NCI-H345 (cell line): ENCODE data around the gene LNX2.

Source experiments
- DNase-seq: peaks from one replicate; lab custom pipeline; 2025; lab: John Stamatoyannopoulos, UW

LNX2 gene

DNA sequence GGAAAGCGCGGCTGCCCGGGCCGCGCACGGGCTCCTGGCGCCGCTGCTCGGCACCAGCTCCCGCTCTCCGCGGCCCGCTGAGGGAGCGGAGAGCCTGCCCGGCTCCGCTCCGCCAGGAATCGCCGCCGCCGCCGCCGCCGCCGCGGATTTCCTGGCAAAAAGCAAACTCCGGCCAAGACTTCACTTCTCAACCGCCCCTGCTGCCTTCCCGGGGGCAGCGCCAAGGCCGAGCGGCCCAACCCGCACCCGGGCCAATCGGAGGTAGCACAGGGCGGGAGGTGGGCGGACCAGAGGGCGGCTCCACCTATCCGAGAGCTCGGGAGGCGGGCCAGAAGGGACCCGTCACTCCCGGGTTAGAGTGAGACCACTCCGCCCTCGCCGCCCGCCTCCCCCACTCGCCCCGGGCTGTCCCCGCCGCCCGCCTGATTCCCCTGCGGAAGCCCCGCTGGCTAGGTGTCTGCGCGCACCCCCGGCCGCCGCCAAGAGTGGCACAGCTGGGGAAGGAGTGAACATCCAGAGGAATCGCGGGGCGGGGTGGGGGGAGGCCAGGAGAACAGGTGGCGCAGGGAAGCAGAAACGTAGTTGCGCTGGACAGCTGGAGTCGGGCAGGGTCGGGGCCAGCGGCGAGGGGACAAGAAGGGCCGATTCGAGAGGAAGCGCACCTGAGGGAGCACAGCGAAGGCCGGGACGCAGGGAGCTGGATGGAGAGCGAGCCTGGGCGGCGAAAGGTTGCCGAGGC is at the start of gene LNX2:
Gene LNX2, minus strand, starts transcription at position 153 of the 739 bp plus-strand sequence. CDS start 38,826 bp downstream, outside the sequence.
- peak; percentile 93 for DNase-seq

DNA sequence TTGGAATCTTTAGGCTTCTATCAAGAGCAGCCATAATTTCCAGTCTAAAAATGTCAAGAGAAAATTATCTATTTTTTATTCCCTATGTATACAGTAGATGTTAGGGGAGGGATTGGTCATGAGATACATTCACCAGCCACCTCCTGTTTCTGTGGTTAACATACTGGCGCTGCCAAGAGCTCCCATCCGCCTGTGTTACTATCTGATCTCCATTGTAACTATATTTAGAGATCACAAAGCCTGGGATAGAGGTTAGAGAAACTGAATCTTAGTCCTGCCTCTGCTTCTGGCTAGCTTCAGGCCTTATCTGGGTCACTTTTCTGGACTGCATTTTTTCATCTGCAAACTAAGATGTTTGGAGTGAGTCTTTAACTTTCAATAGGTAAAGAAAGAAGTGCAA is 47.6 kb upstream of the LNX2 start:
- DNase-seq: no peak

- DNase-seq: no peak
Observed at GRCh38 chr13:27666951-27667350, 46.6 kb upstream of the LNX2 start.

- no peak for DNase-seq
Observed at GRCh38 chr13:27665761-27666160, 45.4 kb upstream of the LNX2 start.

- no peak for DNase-seq
Observed at GRCh38 chr13:27665333-27665732, 45.0 kb upstream of the LNX2 start.

DNA sequence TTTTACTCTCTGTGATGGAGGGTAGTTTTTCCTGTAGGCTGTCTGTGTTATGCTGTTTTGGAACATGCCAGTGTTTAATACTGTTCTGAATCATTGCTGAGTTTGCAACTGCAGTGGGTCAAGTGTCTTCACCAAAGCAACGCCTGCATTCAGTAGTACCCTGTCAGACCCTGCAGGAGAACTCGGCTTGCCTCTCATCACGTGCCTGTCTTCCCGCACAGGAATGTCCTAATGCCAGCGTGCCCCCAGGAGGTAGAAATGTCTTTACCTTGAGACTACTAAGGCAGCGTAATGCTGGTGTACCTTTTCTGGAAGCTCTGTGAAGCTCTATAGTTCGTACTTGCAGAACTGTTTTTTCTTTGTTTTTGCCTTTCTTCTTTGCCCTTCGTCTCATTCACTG is 43.6 kb upstream of the LNX2 start:
- DNase-seq: no peak

- DNase-seq: no peak
Observed at GRCh38 chr13:27662738-27663470, 42.6 kb upstream of the LNX2 start.

DNA sequence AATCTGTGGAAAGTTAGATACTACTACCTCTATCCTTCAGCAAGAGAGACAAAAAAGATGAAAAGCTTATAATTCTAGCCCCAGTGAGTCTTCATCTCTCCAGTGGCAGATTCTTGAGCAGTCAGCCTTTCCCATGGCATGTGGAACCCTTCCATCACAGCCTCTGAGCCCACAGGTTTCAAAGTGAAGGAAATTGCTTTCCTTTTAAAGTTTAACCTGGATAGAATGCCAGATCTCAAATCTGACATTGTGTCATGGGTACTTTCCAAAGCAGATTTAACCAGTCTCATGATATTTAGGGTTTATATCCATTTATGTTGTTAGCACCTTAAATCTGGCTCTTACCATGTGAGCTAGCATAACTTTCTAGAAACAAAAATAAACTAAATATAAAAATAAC is 40.7 kb upstream of the LNX2 start:
- no peak for DNase-seq

DNA sequence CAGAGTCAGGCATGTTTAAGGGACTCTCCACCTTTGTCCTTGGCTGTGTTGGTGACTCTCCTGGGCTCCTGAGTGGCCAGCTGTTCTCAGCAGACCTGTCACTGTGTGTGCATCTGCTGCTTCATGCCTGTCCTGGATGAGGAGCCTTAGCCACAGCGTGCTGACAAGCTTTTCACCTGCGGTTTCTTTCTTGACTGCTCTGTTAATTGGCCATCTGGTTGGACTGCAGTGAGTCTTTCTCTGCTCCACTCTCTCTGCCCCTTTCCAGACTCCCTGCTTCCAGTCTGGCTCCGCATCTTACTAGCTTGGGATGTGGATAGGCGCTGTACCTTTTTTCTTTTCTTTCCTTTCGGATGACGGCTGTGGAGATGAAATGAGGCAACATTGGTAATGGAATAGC is 40.2 kb upstream of the LNX2 start:
- no peak for DNase-seq

DNA sequence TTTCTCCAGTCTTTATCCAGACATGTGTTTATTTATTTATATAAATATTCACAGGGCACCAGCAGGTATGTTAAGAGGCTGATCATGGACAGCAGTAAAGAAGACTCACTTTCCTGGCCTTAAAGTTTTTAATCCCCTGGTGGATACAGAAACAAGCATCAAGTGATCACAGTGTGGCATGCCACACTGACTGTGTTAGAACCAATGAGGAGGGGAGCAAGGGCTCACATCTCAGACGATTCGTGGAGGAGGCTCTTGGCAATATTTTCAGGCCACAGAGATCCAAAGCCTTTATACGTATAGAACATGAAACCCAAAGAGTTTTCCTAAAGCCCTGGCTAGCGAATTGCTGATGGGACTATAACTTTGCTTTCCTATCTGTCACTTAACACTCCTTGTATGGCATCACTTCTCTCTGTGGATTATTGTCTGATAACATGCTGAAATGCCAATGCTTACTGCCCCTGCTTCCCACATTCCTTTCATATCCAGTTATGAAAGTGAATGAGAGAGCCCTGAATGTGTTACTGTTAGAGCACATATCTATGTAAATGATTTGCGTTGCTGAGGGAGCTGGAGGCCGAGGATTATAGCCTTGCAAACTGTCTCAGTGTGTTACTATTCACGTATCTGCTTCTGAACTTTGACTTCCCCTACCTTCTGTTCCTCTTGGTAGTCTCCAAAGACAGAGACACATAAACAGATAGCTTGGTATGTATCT is 39.0 kb upstream of the LNX2 start:
- DNase-seq: no peak

DNA sequence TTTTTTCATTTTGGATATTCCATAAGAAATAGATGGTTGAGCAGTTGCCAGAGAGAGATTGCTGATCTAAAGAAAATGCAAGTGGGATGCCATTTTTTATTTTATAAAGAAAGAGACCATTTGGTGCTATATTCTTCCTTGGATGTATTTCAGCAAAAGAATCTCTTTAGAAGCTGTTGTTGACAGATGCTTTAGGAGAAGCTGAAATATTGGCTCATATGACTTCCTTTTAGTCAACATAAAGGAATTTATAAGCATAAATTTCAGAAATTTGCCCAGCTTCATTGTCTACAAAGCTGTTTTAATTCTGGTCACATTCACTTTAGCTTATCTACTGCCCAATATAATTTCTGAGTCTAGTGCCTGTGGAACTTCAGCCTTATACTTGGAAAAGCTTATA is 38.2 kb upstream of the LNX2 start:
- DNase-seq: no peak

- no peak for DNase-seq
Observed at GRCh38 chr13:27657724-27658123, 37.4 kb upstream of the LNX2 start.

GRCh38 chr13:27654816-27655215 is 34.5 kb upstream of the LNX2 start:
- DNase-seq: no peak

GRCh38 chr13:27654059-27654458 is 33.7 kb upstream of the LNX2 start:
- DNase-seq: no peak

GRCh38 chr13:27650312-27650711 is 30.0 kb upstream of the LNX2 start:
- DNase-seq: no peak

- DNase-seq: no peak
Observed at GRCh38 chr13:27644302-27644701, 24.0 kb upstream of the LNX2 start.

DNA sequence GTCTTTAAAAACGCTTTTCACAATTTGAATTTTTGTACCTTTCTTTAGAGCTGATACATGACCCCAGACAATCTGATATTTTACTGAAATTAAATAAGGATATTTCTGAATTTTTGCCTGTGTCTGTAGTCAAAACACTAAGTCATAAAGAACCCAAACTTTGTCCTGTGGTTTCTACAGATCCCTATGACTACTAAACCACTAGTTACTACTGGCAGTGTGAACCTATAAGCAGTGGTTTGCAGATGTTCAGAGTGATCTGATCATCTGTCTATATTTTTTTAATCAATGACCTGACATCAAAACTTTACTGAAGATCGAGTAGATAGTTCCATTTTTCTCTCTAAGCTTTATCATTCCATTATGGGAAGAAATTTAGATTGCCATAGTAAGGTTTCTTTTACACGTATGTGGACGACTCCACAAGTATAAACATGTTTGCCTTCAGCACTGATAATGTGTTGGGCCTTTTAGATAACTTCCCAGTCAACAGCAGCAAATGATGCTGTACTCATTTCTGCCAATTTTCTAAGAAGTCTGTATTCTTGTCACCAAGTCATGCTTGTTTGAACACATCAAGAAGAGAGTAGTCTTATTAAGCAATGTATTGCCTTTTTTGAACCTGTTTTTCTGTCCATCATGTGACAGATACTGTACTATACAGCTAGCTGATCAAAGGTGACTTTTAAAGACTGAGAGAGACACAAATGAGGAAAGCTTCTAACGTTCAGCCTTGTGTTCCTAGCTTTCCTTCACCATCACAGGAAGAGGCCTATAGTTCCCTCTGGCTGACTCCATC is 23.2 kb upstream of the LNX2 start:
- no peak for DNase-seq

DNA sequence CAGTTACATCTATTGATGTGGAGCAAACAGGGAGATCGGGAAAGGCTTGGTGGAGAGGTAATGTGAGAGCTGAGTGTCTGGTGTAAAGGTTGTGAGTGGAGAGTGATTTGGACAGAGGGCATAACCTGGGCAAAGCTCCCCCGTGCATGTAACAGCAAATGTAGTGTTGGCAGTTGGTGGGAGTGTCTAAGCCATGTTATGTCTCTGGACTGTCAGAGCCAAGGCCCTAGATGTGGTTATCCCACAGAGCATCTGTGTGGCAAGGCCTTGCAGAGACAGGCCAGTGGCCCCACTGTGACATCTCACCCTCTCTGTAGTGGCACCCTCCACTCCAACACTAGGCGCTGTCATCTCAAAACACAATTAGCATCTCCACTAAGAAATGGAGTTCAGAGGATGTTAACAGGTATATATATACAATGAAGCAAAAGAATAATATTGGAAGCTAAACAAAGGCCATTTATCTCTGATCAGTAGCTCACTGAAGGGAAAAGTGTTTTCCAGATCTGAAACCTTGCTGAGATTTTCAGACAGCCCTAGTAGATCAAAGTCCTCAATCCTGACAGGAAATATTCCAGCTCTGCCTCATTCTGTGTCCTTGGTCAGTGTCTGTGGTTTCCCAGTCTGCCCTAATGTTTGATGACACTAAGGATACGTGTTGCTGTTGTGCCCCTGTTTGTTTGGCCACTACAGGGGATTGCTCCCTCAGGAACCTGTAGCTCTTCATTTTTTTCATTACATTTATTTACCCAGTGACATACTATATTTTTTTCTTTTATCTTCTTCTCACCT is 21.6 kb upstream of the LNX2 start:
- DNase-seq: no peak

- DNase-seq: no peak
Observed at GRCh38 chr13:27639186-27639585, 18.9 kb upstream of the LNX2 start.

DNA sequence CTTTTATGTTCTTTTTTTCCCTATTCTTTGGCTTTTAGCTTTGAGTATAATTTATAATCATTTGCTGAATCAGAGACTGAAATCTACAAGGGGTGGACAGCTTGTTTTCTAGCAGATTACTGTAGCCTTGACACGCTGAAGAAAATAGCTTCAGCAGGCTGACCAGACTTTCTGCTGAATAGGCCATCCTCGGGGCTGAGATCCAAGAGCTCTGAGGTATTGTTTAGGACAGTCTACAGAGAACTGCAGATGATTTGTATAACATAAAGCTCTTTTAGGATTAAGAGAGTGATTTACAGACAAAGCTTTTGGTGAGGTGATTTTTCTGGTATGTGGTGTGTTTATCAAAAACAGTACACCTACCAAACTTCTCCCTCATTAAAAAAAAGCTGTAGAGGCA is 18.2 kb upstream of the LNX2 start:
- no peak for DNase-seq

- no peak for DNase-seq
Observed at GRCh38 chr13:27638001-27638400, 17.7 kb upstream of the LNX2 start.

- no peak for DNase-seq
Observed at GRCh38 chr13:27637289-27637626, 16.9 kb upstream of the LNX2 start.
